Activated naive CD4-positive, alpha-beta T cell (primary cell): ENCODE measurements around the gene ACSBG1.
"Not testable (repeated sequence)": the region's sequence is repeated elsewhere in the genome, so short reads cannot be mapped to it uniquely, and the experiment has no call there.

ENCODE experiments used
- DNase-seq, 4 experiments: peaks; one replicate each; lab custom pipeline; 2025; lab: John Stamatoyannopoulos, UW

Gene ACSBG1

GRCh38 chr15:78167227-78167888, 67.0 kb downstream of the ACSBG1 start:
- no peak for DNase-seq

GRCh38 chr15:78164010-78164409, 70.4 kb downstream of the ACSBG1 start:
- DNase-seq = no peak

- DNase-seq = peak in 2 of 4 experiments; percentile 14 to 35
These were observed 72.3 kb downstream of the ACSBG1 start for GRCh38 chr15:78162038-78162437.

- DNase-seq = no peak
These were observed 75.0 kb downstream of the ACSBG1 start for GRCh38 chr15:78159395-78159794.

- no peak for DNase-seq
These were observed 77.2 kb downstream of the ACSBG1 start for GRCh38 chr15:78157203-78157602.

GRCh38 chr15:78156653-78157052, 77.7 kb downstream of the ACSBG1 start:
- no peak for DNase-seq

- no peak for DNase-seq
These were observed 78.9 kb downstream of the ACSBG1 start for GRCh38 chr15:78155355-78155939.

- DNase-seq = no peak
These were observed 79.4 kb downstream of the ACSBG1 start for GRCh38 chr15:78154955-78155354.

GRCh38 chr15:78151075-78151474, 83.3 kb downstream of the ACSBG1 start:
- not testable (repeated sequence) for DNase-seq

- no peak for DNase-seq
These were observed 84.3 kb downstream of the ACSBG1 start for GRCh38 chr15:78149805-78150751.

GRCh38 chr15:78149068-78149804, 85.1 kb downstream of the ACSBG1 start, which contains the start of gene IDH3A:
Gene IDH3A, plus strand, starts transcription at chr15:78149362. Its CDS starts 42 bp downstream, at chr15:78149404.
- peak; percentile 98 to 100 (median 100) for DNase-seq

GRCh38 chr15:78148392-78149067, 85.8 kb downstream of the ACSBG1 start:
- DNase-seq = no peak

GRCh38 chr15:78147566-78147965, 86.8 kb downstream of the ACSBG1 start:
- DNase-seq = no peak

- no peak for DNase-seq
These were observed 87.8 kb downstream of the ACSBG1 start for GRCh38 chr15:78146425-78147154.

GRCh38 chr15:78142332-78142731, 92.0 kb downstream of the ACSBG1 start:
- no peak for DNase-seq

- DNase-seq = no peak
These were observed 94.1 kb downstream of the ACSBG1 start for GRCh38 chr15:78140292-78140691.

GRCh38 chr15:78139578-78139977, 94.8 kb downstream of the ACSBG1 start:
- no peak for DNase-seq

GRCh38 chr15:78133801-78134200, 100.6 kb downstream of the ACSBG1 start:
- DNase-seq = no peak

GRCh38 chr15:78131295-78132061, 102.9 kb downstream of the ACSBG1 start, which contains the start of gene CIB2:
Gene CIB2, minus strand, starts transcription at chr15:78131445. Its CDS starts 230 bp downstream, at chr15:78131215.
- DNase-seq = peak; percentile 23 to 73 (median 50)
